Measurements from ENCODE around the gene PHF21B.
A peak's percentile ranks its signal among the peaks of the same experiment; 100 is the strongest.
"Not testable (repeated sequence)": the region's sequence is repeated elsewhere in the genome, so short reads cannot be mapped to it uniquely, and the experiment has no call there.

PHF21B gene

GRCh38 chr22:45009606-45010531 is at the start of gene PHF21B:
Gene PHF21B (minus strand): TSS chr22:45010005. CDS start chr22:45009549, 456 bp downstream.
- no peak for DNase-seq (ENCODE audit: low spot score in 2 of 2)
- peaks cover 6% of the 10 kb centered on the region for H3K4me1 Mint-ChIP-seq
- no peak for ATAC-seq (ENCODE audit: low read depth)
- peak within 1 kb of the TSS; percentile 95 for H3K4me3 Mint-ChIP-seq
- peaks cover 3% of the 10 kb centered on the region for H3K36me3 Mint-ChIP-seq
- peaks cover 21% of the 10 kb centered on the region for H3K27me3 Mint-ChIP-seq
- no peaks in the 10 kb centered on the region for H3K9me3 Mint-ChIP-seq
- no peak within 1 kb of the TSS for H3K27ac Mint-ChIP-seq

GRCh38 chr22:45059296-45059695 is 49.5 kb upstream of the PHF21B start:
- Mint-ChIP-seq H3K4me3 (no peak overlapping the region), H3K36me3 (no peaks in the 10 kb centered on the region), H3K27ac (no peak overlapping the region), H3K27me3 (peaks cover 14% of the 10 kb centered on the region), H3K4me1 (no peaks in the 10 kb centered on the region), H3K9me3 (no peaks in the 10 kb centered on the region)
- ATAC-seq (ENCODE audit: low read depth) (no peak), DNase-seq (ENCODE audit: low spot score in 2 of 2) (no peak)

- Mint-ChIP-seq H3K27me3 (peaks cover 12% of the 10 kb centered on the region), H3K4me3 (no peak overlapping the region), H3K9me3 (no peaks in the 10 kb centered on the region), H3K4me1 (no peaks in the 10 kb centered on the region), H3K27ac (no peak overlapping the region), H3K36me3 (no peaks in the 10 kb centered on the region)
- DNase-seq (ENCODE audit: low spot score in 2 of 2) (no peak), ATAC-seq (ENCODE audit: low read depth) (no peak)
Observed at GRCh38 chr22:45058622-45058912, 48.8 kb upstream of the PHF21B start.

GRCh38 chr22:45055936-45056335 is 46.1 kb upstream of the PHF21B start:
- Mint-ChIP-seq H3K4me1 (no peaks in the 10 kb centered on the region), H3K36me3 (no peaks in the 10 kb centered on the region), H3K27me3 (peaks cover 19% of the 10 kb centered on the region), H3K27ac (no peak overlapping the region), H3K4me3 (no peak overlapping the region), H3K9me3 (no peaks in the 10 kb centered on the region)
- ATAC-seq (ENCODE audit: low read depth) (no peak), DNase-seq (ENCODE audit: low spot score in 2 of 2) (no peak)

GRCh38 chr22:45053571-45053970 is 43.8 kb upstream of the PHF21B start:
- Mint-ChIP-seq H3K9me3 (no peaks in the 10 kb centered on the region), H3K4me3 (no peak overlapping the region), H3K36me3 (no peaks in the 10 kb centered on the region), H3K4me1 (no peaks in the 10 kb centered on the region), H3K27ac (no peak overlapping the region), H3K27me3 (peaks cover 21% of the 10 kb centered on the region)
- ATAC-seq (ENCODE audit: low read depth) (no peak), DNase-seq (ENCODE audit: low spot score in 2 of 2) (no peak)

- DNase-seq (ENCODE audit: low spot score in 2 of 2) (no peak), ATAC-seq (ENCODE audit: low read depth) (no peak)
- H3K36me3 Mint-ChIP-seq, result no peaks in the 10 kb centered on the region
- H3K27ac Mint-ChIP-seq, result no peak overlapping the region
- no peak overlapping the region for H3K4me3 Mint-ChIP-seq
- H3K9me3 Mint-ChIP-seq, result no peaks in the 10 kb centered on the region
- H3K27me3 Mint-ChIP-seq, result peaks cover 22% of the 10 kb centered on the region
- no peaks in the 10 kb centered on the region for H3K4me1 Mint-ChIP-seq
Observed at GRCh38 chr22:45053094-45053493, 43.3 kb upstream of the PHF21B start.

- not testable (repeated sequence) for H3K27ac Mint-ChIP-seq; H3K4me3 Mint-ChIP-seq; ATAC-seq (ENCODE audit: low read depth); H3K36me3 Mint-ChIP-seq; DNase-seq (ENCODE audit: low spot score in 2 of 2); H3K4me1 Mint-ChIP-seq; H3K9me3 Mint-ChIP-seq
- peaks cover 22% of the 10 kb centered on the region for H3K27me3 Mint-ChIP-seq
Observed at GRCh38 chr22:45052665-45053064, 42.9 kb upstream of the PHF21B start.

- no peak for ATAC-seq (ENCODE audit: low read depth)
- Mint-ChIP-seq H3K27ac (no peak overlapping the region), H3K4me1 (no peaks in the 10 kb centered on the region), H3K9me3 (peaks cover under 1% of the 10 kb centered on the region), H3K27me3 (peaks cover 24% of the 10 kb centered on the region), H3K4me3 (no peak overlapping the region), H3K36me3 (peaks cover 2% of the 10 kb centered on the region)
- DNase-seq (ENCODE audit: low spot score in 2 of 2), result no peak
Observed at GRCh38 chr22:45051946-45052345, 42.1 kb upstream of the PHF21B start.

GRCh38 chr22:45051419-45051818 is 41.6 kb upstream of the PHF21B start:
- Mint-ChIP-seq H3K27me3 (peaks cover 24% of the 10 kb centered on the region), H3K9me3 (peaks cover 3% of the 10 kb centered on the region), H3K4me3 (no peak overlapping the region), H3K4me1 (no peaks in the 10 kb centered on the region), H3K36me3 (peaks cover 2% of the 10 kb centered on the region), H3K27ac (no peak overlapping the region)
- no peak for DNase-seq (ENCODE audit: low spot score in 2 of 2)
- no peak for ATAC-seq (ENCODE audit: low read depth)

GRCh38 chr22:45047260-45047659 is 37.5 kb upstream of the PHF21B start:
- Mint-ChIP-seq H3K4me1 (no peaks in the 10 kb centered on the region), H3K27me3 (peaks cover 18% of the 10 kb centered on the region), H3K36me3 (peaks cover 2% of the 10 kb centered on the region), H3K4me3 (no peak overlapping the region), H3K27ac (no peak overlapping the region), H3K9me3 (peaks cover 5% of the 10 kb centered on the region)
- DNase-seq (ENCODE audit: low spot score in 2 of 2), result no peak
- no peak for ATAC-seq (ENCODE audit: low read depth)

GRCh38 chr22:45045208-45045607 is 35.4 kb upstream of the PHF21B start:
- no peak overlapping the region for H3K27ac Mint-ChIP-seq
- H3K9me3 Mint-ChIP-seq, result peaks cover 5% of the 10 kb centered on the region
- no peaks in the 10 kb centered on the region for H3K4me1 Mint-ChIP-seq
- DNase-seq (ENCODE audit: low spot score in 2 of 2) (no peak), ATAC-seq (ENCODE audit: low read depth) (no peak)
- H3K4me3 Mint-ChIP-seq, result no peak overlapping the region
- H3K36me3 Mint-ChIP-seq, result peaks cover 2% of the 10 kb centered on the region
- peaks cover 10% of the 10 kb centered on the region for H3K27me3 Mint-ChIP-seq

GRCh38 chr22:45042263-45042662 is 32.5 kb upstream of the PHF21B start:
- peaks cover 18% of the 10 kb centered on the region for H3K27me3 Mint-ChIP-seq

GRCh38 chr22:45039133-45039532 is 29.3 kb upstream of the PHF21B start:
- Mint-ChIP-seq H3K27ac (no peak overlapping the region), H3K36me3 (no peaks in the 10 kb centered on the region), H3K27me3 (peaks cover 21% of the 10 kb centered on the region), H3K4me1 (no peaks in the 10 kb centered on the region), H3K4me3 (no peak overlapping the region), H3K9me3 (peaks cover 2% of the 10 kb centered on the region)
- ATAC-seq (ENCODE audit: low read depth), result no peak
- no peak for DNase-seq (ENCODE audit: low spot score in 2 of 2)

More at GRCh38 chr22:45042263-45042662, 32.5 kb upstream of the PHF21B start:
- Mint-ChIP-seq H3K36me3 (no peaks in the 10 kb centered on the region), H3K4me3 (no peak overlapping the region), H3K9me3 (peaks cover 5% of the 10 kb centered on the region), H3K27ac (no peak overlapping the region), H3K4me1 (no peaks in the 10 kb centered on the region)
- no peak for ATAC-seq (ENCODE audit: low read depth)
- no peak for DNase-seq (ENCODE audit: low spot score in 2 of 2)

- Mint-ChIP-seq H3K4me3 (no peak overlapping the region), H3K9me3 (no peaks in the 10 kb centered on the region), H3K27ac (no peak overlapping the region), H3K36me3 (no peaks in the 10 kb centered on the region), H3K4me1 (no peaks in the 10 kb centered on the region), H3K27me3 (peaks cover 19% of the 10 kb centered on the region)
- DNase-seq (ENCODE audit: low spot score in 2 of 2) (no peak), ATAC-seq (ENCODE audit: low read depth) (no peak)
Observed at GRCh38 chr22:45036154-45036553, 26.3 kb upstream of the PHF21B start.

GRCh38 chr22:45034821-45035220 is 25.0 kb upstream of the PHF21B start:
- H3K4me3 Mint-ChIP-seq, result no peak overlapping the region
- no peak for DNase-seq (ENCODE audit: low spot score in 2 of 2)
- ATAC-seq (ENCODE audit: low read depth), result no peak
- no peaks in the 10 kb centered on the region for H3K36me3 Mint-ChIP-seq
- H3K9me3 Mint-ChIP-seq, result no peaks in the 10 kb centered on the region
- H3K27me3 Mint-ChIP-seq, result peaks cover 13% of the 10 kb centered on the region
- no peak overlapping the region for H3K27ac Mint-ChIP-seq
- no peaks in the 10 kb centered on the region for H3K4me1 Mint-ChIP-seq
